AG09309 (cell line): Measurements from ENCODE around the gene GNAS.

ENCODE experiments used
- DNase-seq: peaks from one replicate; pipeline ENCODE4 v3.0.0-alpha.2; 2010; ENCODE audit warnings: low read depth
- H3K4me3 ChIP-seq: 2 replicates; pipeline ENCODE4 v1.5.1; 2011; ENCODE audit warnings: mild to moderate bottlenecking, low read depth, low read length, moderate library complexity; ENCODE audit not compliant: control insufficient read depth
- TF ChIP-seq, protein P1 (sequence below): IDR thresholded peaks from 2 replicates; pipeline ENCODE4 v1.5.1; 2011; ENCODE audit warnings: mild to moderate bottlenecking, low read depth, low read length, inconsistent platforms; ENCODE audit not compliant: insufficient read depth, control insufficient read depth; ENCODE audit errors: missing control alignments

The GNAS gene

DNA sequence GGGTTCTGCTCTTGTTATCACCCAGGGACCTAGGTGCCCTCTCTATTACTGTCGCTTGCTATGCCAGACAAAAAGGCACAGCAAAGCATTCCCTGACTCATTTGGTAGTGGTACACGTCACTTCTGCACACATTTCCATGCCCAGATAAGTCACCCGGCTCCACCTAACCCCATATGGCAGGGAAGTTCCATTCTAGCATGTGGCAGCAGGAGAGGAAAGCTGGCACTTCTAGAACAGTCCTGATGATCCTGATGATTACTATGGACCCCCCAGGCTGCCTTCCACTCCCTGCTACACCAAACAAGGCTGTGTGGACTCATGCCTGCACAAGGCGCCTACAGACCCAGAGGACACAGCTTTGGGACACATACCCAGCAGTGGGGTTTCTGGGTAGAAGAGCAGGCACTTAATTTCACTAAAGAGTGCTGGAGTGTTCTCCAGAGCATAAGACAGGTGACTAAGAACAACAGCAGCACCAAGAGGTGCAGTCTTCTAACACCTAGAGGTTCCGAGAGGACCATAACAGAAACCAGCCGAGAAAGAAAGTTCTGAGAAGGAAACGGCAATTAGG lies 75.1 kb downstream of the GNAS start:
- H3K4me3 ChIP-seq, result no peak overlapping the region
- TF ChIP-seq, protein P1, sequence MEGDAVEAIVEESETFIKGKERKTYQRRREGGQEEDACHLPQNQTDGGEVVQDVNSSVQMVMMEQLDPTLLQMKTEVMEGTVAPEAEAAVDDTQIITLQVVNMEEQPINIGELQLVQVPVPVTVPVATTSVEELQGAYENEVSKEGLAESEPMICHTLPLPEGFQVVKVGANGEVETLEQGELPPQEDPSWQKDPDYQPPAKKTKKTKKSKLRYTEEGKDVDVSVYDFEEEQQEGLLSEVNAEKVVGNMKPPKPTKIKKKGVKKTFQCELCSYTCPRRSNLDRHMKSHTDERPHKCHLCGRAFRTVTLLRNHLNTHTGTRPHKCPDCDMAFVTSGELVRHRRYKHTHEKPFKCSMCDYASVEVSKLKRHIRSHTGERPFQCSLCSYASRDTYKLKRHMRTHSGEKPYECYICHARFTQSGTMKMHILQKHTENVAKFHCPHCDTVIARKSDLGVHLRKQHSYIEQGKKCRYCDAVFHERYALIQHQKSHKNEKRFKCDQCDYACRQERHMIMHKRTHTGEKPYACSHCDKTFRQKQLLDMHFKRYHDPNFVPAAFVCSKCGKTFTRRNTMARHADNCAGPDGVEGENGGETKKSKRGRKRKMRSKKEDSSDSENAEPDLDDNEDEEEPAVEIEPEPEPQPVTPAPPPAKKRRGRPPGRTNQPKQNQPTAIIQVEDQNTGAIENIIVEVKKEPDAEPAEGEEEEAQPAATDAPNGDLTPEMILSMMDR, result no peak
- no peak for DNase-seq

DNA sequence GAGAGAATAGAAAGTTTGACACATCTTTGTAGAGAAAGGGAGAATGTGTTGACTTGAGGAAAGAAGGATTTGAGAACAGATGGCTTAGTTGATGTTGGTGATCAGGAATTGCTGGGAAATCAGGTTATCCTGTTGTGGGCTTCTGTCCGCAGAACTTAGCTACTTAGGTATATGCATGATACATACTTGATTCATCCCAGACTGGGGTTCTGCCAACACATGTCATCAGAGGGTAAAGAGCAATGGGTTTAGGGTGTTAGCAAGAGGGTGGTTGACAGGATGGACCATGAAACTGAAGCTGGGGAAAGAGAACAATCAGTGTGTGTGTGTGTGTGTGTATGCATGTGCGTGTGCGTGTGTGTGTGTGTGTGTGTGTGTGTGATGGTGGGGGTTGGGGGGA lies 78.0 kb downstream of the GNAS start:
- TF ChIP-seq, protein P1, result no peak
- H3K4me3 ChIP-seq, result no peak overlapping the region
- DNase-seq, result no peak

DNA sequence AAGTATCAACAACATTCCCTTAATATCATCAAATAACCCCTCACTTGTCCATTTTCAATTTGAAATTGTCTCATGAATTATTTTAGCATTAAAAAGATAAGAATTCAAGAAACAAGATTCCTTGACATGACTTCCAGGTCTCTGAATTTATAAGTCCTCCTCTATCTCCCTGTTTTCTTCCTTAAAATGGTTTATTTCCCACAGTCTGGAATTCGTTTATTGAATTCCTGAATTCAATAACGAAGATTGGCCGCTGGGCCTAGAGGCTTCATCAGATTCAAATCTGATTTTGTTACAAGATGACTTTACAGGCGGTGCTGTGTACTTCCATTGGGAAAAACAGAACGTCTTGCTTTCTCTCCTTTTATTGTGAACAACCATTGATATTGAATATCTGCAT lies 79.7 kb downstream of the GNAS start:
- TF ChIP-seq, protein P1, result no peak
- no peak for DNase-seq
- no peak overlapping the region for H3K4me3 ChIP-seq

DNA sequence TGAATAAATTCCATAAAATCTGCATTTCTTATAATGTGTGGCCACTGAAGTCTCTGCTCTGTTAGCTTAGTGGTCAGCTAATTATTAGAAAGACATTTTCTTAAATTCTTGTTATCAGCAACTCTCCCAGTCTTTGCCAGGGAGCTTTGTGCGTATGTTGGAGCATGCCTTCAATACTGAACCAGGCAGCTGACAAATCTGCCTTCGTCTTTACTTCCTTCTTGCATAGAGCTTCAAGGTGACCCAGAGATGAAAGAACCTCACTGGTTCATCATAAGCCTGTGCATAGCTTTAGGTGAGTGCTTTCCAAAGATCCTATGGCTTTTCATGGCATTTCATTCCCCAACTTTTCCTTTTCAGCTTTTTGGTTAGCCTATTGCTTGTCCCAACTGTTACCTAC lies 85.6 kb downstream of the GNAS start:
- TF ChIP-seq, protein P1, result no peak
- DNase-seq, result no peak
- no peak overlapping the region for H3K4me3 ChIP-seq

DNA sequence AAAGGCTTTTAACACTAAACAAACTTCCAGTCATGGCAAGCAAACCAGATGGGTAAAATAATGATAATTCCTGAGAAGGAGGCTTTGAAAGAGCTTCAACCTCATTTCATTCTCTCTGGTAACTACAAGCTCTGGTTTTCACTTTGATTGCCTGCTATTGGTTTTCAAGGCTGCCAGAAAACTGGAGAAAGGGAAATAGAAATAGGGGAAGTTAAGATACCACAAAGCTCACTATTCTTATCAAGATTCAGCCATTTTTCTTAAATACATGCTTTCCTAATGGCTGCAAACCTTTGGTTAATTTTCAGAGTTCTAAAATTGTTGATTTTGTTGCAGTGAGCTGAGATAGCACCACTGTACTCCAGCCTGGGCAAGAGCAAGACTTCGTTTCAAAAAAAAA lies 86.0 kb downstream of the GNAS start:
- DNase-seq, result no peak
- TF ChIP-seq, protein P1, result no peak

DNA sequence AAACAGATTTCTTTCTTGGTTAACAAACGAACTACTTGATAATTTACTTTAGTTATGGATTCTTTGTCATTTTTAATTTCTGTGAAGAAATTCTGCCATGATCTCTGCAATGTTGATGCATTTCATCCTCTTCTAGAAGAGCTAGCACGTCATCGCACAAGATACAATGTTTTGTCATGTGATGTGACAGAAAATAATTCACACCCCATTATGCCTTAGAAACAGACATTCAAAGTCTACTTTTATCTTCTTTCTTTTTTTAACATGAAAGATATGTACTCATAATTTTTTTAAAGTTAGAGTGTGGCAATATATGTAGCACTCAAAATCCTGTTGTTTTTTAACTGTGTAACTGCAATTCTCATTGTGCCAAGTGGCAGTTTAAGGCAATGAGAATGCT lies 89.0 kb downstream of the GNAS start:
- H3K4me3 ChIP-seq, result no peak overlapping the region
- DNase-seq, result no peak
- TF ChIP-seq, protein P1, result no peak

More for the DNA sequence above, 86.0 kb downstream of the GNAS start:
- no peak overlapping the region for H3K4me3 ChIP-seq

DNA sequence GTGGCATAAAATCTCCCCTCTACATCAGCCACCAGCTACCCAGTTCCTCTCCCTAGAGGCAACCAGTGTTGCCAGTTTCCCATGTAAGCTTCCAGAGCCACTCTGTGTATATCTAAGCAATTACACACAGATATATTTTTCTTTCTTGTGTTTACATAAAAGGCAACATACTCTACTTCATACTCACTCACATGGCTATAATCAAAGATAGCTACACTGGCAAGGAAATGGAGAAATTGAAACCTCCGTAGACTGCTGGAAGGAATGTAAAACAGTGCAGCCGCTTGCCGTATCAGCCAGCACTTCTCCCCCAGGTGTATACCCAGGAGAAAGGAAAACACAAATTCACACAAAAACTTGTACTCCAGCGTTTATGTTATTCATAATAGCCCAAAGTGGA lies 90.0 kb downstream of the GNAS start:
- DNase-seq, result no peak
- TF ChIP-seq, protein P1, result no peak
- no peak overlapping the region for H3K4me3 ChIP-seq
